DLD1 (cell line): ENCODE results near the gene NUTM1.

Source experiments
- in situ Hi-C: cut with HindIII; loops from 2 replicates; pipeline ENCODE4 v1.10.0; 2017; ENCODE audit warnings: low sequenced_read_pairs

Gene NUTM1

GRCh38 chr15:34342737-34343575 lies at the start of gene NUTM1, which contains the start of gene NOP10:
NUTM1 (plus strand) TSS chr15:34343315; CDS start chr15:34343697, 382 bp downstream.
NOP10 (minus strand) TSS chr15:34343136; CDS start chr15:34343073, 63 bp downstream.
- in situ Hi-C loops: no loop called here

DNA sequence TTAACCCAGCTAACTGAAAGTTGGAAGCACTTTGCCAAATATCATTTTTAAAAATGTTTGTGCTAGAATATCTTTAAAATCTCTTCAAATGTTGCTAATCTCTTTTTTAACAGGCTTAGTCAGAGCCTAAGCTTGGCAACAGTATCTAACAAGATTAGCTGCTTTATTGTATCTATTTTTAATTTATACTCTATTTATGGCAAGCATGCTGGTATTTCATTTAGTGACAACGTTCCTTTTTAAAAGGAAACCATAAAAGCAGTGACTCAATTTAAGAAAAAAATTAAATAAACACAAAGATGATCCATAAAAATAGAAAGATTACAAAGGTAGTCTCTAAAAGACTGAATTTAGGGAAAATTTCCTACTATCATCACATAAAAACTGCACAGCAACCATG lies 46.1 kb upstream of the NUTM1 start:
- in situ Hi-C loops: no loop called here

GRCh38 chr15:34301058-34301457 lies 42.1 kb upstream of the NUTM1 start:
- in situ Hi-C loops: no loop called here

DNA sequence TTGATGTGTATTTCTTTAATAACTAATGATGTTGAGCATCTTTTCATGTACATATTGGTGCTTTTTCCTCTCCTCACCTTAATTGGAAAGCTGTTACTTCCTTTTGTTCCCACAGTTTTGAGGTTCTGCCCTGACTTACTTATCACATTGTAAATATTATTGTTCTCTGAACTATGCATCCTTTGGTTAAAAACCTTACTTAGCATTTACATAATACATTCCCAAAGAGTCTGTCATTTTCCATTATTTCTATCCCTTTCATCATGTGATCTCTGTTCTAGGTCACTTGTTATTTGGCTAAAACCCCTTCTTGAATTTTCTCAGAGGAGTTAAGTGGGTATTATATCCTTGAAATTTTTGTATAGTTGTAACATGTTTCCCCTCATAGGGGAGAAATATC lies 38.5 kb upstream of the NUTM1 start:
- in situ Hi-C loops: no loop called here

DNA sequence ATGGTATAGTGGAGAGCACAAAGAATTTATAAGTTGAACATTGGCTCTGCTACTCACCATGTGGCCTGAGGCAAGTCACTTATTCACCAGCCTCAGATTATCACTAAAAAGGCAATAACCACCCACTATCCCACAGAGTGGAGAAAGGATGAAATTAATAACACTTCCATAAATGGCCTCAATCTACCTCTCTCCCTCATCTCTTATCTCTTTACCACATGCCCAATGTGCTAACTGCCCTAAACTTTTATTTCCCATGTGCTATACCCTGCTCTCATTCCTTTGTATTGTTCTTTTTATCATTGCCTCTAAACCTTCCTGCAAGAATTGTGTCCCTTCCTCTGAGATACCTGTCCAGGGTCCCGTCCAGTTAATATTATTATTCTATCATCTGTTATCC lies 31.6 kb upstream of the NUTM1 start:
- in situ Hi-C loops: no loop called here

- in situ Hi-C loops: no loop called here
Observed at GRCh38 chr15:34314491-34315490, 28.3 kb upstream of the NUTM1 start.

DNA sequence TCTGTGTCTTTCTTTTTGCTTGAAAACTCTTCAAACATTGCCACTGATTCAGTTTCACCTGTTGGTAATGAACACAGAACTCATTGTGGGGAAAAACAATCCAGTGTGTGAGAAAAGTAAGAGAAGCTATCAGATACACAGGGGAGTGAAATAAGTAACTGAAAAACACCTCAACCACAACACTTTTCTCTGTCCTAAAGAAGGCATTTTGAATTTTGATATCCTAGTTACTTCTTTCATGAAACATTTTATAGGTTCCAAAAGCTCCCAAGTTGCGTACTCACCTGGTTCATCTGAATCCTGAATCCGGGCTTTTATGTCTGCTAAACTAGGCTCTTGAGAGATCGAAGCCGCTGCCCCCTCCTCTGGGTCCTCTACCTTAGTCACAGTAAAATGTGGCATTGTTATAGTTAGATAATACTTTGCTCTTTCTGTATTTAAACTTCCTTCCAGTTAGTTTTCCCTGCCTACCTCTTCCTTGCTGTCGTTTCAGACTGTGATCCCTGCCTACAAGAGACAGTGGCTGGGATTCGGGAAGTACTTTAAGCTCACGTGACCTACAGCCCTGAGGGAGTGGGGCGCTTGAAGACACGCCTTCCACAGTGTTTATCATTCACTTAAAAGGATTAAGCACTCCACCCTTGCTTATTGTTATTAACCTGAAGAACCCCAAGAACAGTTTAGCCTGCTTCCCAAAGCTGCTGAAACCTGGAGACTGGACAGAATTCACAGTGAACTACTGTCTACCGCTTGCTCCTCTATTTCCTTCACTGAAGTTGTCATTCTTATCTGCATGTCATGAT lies 24.6 kb upstream of the NUTM1 start:
- in situ Hi-C loops: no loop called here

DNA sequence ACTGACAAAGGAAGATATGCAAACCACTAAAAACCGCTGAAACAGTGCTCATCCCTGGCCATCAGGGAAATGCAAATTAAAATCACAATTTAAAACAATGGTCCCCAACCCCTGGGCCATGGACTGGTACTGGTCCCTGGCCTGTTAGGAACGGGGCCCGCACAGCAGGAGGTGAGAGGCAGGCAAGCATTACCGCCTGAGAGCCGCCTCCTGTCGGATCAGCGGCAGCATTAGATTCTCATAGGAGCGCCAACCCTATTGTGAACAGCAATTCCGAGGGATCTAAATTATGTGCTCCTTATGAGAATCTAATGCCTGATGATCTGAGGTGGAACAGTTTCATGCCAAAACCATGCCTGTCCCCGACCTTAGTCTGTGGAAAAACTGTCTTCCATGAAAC lies 19.9 kb upstream of the NUTM1 start:
- in situ Hi-C loops: no loop called here

DNA sequence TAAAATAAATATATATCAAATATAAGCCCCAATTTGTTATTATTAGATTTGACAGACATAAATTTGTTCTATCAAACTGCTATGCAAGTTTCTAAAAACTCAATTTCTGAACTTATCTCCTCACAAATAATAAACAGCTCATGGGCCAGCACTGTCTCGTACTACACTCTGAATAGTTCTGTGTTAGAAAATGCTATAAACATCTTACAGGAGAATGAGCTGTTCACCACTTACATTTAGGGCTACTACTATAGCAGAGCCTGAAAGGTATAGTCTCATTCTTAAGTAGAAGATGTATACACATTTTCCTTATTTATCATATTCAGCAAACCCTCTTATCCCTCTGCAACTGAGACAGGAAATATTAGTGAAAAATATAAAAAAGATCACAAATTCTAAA lies 18.2 kb upstream of the NUTM1 start:
- in situ Hi-C loops: no loop called here

GRCh38 chr15:34325368-34325767 lies 17.7 kb upstream of the NUTM1 start:
- in situ Hi-C loops: no loop called here

DNA sequence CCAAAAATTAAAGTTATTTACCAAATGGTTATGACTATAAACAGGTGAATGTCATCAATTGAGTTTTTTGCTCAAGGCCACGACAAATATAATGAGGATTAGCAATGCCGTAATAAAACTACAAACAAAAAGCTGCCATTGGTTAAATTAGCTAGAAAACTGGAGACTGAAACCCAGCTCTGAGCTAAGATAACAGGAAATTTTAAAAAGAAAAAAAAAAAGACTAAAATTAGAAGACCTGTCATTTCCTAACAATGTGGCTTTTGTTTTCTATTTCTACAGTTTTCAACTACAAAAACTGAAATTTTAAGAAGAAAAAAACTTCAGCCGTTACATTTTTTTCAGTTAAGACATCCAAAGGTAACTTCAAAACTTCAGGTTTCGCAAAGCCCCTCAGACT lies 15.2 kb upstream of the NUTM1 start:
- in situ Hi-C loops: no loop called here

GRCh38 chr15:34329006-34329405 lies 14.1 kb upstream of the NUTM1 start:
- in situ Hi-C loops: no loop called here

GRCh38 chr15:34330279-34330678 lies 12.8 kb upstream of the NUTM1 start:
- in situ Hi-C loops: no loop called here

DNA sequence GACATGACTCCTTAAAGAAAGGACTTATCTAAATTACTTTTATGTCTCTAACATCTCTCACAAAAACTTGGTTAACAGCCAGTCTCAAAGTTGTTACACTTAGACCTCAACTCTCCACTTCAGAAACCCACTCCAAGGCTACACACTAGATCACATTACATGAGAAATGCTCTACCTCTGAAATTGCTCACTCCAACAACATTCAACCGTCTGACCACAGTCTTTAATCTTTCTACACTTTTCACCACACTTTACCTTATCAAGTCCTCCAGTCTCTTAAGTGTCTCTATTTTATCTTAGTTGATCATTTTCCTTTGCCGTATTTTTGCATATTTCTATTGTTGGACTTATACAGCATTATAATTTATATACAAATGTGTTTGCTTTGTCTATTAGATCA lies 11.3 kb upstream of the NUTM1 start:
- in situ Hi-C loops: no loop called here

- in situ Hi-C loops: no loop called here
Observed at GRCh38 chr15:34332553-34333120, 10.5 kb upstream of the NUTM1 start.

- in situ Hi-C loops: no loop called here
Observed at GRCh38 chr15:34334672-34335071, 8.4 kb upstream of the NUTM1 start.

DNA sequence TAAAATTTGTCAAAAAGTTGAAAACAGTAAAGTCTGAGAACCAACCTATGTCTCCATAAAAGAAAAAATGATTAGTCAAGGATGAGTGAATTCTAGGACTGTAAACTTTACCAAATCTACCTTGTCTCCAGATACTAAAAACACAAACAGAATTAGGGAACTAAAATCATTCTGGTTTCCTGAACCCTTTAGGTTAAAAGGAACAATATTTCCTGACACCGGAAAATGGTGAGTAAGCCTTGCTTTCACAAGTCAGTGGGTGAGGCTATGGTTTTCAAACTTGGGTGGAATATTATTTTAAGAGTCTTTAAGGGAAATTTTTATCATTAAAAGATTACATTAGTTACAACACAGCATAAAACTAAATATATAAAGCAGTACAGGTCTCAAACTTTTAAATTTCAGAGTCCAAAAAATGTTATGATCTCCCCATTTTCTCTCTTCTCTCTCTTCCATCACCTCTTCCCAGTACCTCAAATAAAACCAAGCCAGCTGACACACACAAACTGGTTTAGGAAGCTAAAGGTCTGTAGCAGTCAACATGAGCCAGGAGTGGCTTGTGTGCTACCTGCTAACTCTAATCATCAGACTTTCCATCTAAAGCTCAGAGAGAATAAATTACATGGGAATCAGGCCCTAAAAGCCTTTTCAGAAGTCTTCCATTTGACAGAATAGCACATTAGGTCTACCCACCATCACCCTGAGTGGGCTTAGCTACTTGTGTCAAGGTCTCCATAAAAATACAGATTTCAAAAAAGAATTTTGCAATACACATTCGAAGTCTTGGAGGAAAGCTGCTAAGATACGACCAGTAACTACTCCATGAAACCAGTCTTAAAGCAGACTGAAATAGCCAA lies 7.7 kb upstream of the NUTM1 start:
- in situ Hi-C loops: no loop called here

GRCh38 chr15:34336231-34336990 lies 6.7 kb upstream of the NUTM1 start:
- in situ Hi-C loops: no loop called here
